ENCODE results near the gene CYP2A6.

Gene CYP2A6

GRCh38 chr19:40802300-40803169 is 47.7 kb downstream of the CYP2A6 start:
- DNase-seq (ENCODE audit: low read depth), result no peak

GRCh38 chr19:40801426-40802299 is 48.6 kb downstream of the CYP2A6 start:
- no peak for DNase-seq (ENCODE audit: low read depth)

GRCh38 chr19:40800997-40801377 is 49.3 kb downstream of the CYP2A6 start:
- DNase-seq (ENCODE audit: low read depth), result no peak

- no peak for DNase-seq (ENCODE audit: low read depth)
Observed at GRCh38 chr19:40800339-40800996, 49.8 kb downstream of the CYP2A6 start.

- DNase-seq (ENCODE audit: low read depth), result no peak
Observed at GRCh38 chr19:40799558-40800338, 50.5 kb downstream of the CYP2A6 start.

GRCh38 chr19:40798683-40799557 is 51.3 kb downstream of the CYP2A6 start, which contains the start of gene EGLN2:
EGLN2 (plus strand) TSS chr19:40799191; CDS start chr19:40800573, 1,382 bp downstream.
- DNase-seq (ENCODE audit: low read depth), result peak; percentile 100

- DNase-seq (ENCODE audit: low read depth), result no peak
Observed at GRCh38 chr19:40797963-40798682, 52.1 kb downstream of the CYP2A6 start.

GRCh38 chr19:40797166-40797962 is 52.9 kb downstream of the CYP2A6 start:
- no peak for DNase-seq (ENCODE audit: low read depth)

Data from stimulated activated CD8-positive, alpha-beta memory T cell treated with anti-CD3 and anti-CD28 coated beads, Interleukin-4, amount 100 ng/mL, for 24 hours (primary cell).